ENCODE measurements around the gene ZNF462.

The ZNF462 gene

GRCh38 chr9:106927916-106928315 is 65.0 kb downstream of the ZNF462 start:
- Histone ChIP-seq H3K9me2 (replicated peaks; ENCODE audit: low read depth, low read length) (no peaks in the 10 kb centered on the region), H3K4me2 (ENCODE audit: low read depth, low read length, poor library complexity, severe bottlenecking) (no peak overlapping the region), H2AFZ (ENCODE audit: low read length) (no peak overlapping the region), H3K9ac (ENCODE audit: low read depth, low read length, poor library complexity, severe bottlenecking) (no peak overlapping the region), H3K4me1 (ENCODE audit: insufficient read depth, low read length, poor library complexity, severe bottlenecking) (no peaks in the 10 kb centered on the region), H3K27me3 (ENCODE audit: insufficient read depth, low read length, poor library complexity, severe bottlenecking) (no peaks in the 10 kb centered on the region), H3K9me3 (ENCODE audit: insufficient read depth, low read depth, low read length) (no peaks in the 10 kb centered on the region), H3K4me3 (ENCODE audit: low read length, poor library complexity, severe bottlenecking) (no peak overlapping the region), H3K36me3 (ENCODE audit: insufficient read depth, low read length) (peaks cover 93% of the 10 kb centered on the region; the same call in 1 of the 2 replicates), H3K79me2 (ENCODE audit: insufficient read depth, low read length) (no peaks in the 10 kb centered on the region), H3F3A (ENCODE audit: low read depth) (no peaks in the 10 kb centered on the region), H4K20me1 (ENCODE audit: insufficient read depth, low read length, poor library complexity, severe bottlenecking) (no peaks in the 10 kb centered on the region)
- TF ChIP-seq, protein P1, sequence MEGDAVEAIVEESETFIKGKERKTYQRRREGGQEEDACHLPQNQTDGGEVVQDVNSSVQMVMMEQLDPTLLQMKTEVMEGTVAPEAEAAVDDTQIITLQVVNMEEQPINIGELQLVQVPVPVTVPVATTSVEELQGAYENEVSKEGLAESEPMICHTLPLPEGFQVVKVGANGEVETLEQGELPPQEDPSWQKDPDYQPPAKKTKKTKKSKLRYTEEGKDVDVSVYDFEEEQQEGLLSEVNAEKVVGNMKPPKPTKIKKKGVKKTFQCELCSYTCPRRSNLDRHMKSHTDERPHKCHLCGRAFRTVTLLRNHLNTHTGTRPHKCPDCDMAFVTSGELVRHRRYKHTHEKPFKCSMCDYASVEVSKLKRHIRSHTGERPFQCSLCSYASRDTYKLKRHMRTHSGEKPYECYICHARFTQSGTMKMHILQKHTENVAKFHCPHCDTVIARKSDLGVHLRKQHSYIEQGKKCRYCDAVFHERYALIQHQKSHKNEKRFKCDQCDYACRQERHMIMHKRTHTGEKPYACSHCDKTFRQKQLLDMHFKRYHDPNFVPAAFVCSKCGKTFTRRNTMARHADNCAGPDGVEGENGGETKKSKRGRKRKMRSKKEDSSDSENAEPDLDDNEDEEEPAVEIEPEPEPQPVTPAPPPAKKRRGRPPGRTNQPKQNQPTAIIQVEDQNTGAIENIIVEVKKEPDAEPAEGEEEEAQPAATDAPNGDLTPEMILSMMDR (conservative IDR thresholded peaks at IDR 0.05; ENCODE audit: low read length): no peak
- no peak for TF ChIP-seq EZH2phosphoT487 (IDR thresholded peaks at IDR 0.05; ENCODE audit: borderline replicate concordance)

DNA sequence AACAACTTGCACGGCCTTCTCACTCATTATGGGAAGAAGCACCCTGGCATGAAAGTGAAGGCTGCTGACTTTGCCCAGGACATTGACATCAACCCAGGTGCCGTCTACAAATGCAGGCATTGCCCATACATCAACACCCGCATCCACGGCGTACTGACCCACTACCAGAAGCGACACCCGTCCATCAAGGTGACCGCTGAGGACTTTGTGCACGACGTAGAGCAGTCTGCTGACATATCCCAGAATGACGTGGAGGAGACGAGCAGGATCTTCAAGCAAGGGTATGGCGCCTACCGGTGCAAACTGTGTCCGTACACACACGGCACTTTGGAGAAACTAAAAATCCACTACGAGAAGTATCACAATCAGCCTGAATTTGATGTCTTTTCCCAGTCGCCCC is 65.4 kb downstream of the ZNF462 start:
- no peaks in the 10 kb centered on the region for H3K27me3 ChIP-seq (ENCODE audit: insufficient read depth, low read length, poor library complexity, severe bottlenecking)
- H3K79me2 ChIP-seq (ENCODE audit: insufficient read depth, low read length): no peaks in the 10 kb centered on the region
- no peak overlapping the region for H3K4me2 ChIP-seq (ENCODE audit: low read depth, low read length, poor library complexity, severe bottlenecking)
- H4K20me1 ChIP-seq (ENCODE audit: insufficient read depth, low read length, poor library complexity, severe bottlenecking): no peaks in the 10 kb centered on the region
- no peaks in the 10 kb centered on the region for H3K9me3 ChIP-seq (ENCODE audit: insufficient read depth, low read depth, low read length)
- H3K36me3 ChIP-seq (ENCODE audit: insufficient read depth, low read length): peaks cover 96% of the 10 kb centered on the region; the same call in 1 of the 2 replicates
- H2AFZ ChIP-seq (ENCODE audit: low read length): no peak overlapping the region
- H3F3A ChIP-seq (ENCODE audit: low read depth): no peaks in the 10 kb centered on the region
- H3K9ac ChIP-seq (ENCODE audit: low read depth, low read length, poor library complexity, severe bottlenecking): no peak overlapping the region
- H3K9me2 ChIP-seq (replicated peaks; ENCODE audit: low read depth, low read length): no peaks in the 10 kb centered on the region
- no peak for TF ChIP-seq EZH2phosphoT487 (IDR thresholded peaks at IDR 0.05; ENCODE audit: borderline replicate concordance)
- TF ChIP-seq, protein P1 (conservative IDR thresholded peaks at IDR 0.05; ENCODE audit: low read length): no peak
- H3K4me3 ChIP-seq (ENCODE audit: low read length, poor library complexity, severe bottlenecking): no peak overlapping the region
- H3K4me1 ChIP-seq (ENCODE audit: insufficient read depth, low read length, poor library complexity, severe bottlenecking): no peaks in the 10 kb centered on the region

- no peak overlapping the region for H3K4me2 ChIP-seq (ENCODE audit: low read depth, low read length, poor library complexity, severe bottlenecking)
- no peaks in the 10 kb centered on the region for H3K27me3 ChIP-seq (ENCODE audit: insufficient read depth, low read length, poor library complexity, severe bottlenecking)
- H3K9me3 ChIP-seq (ENCODE audit: insufficient read depth, low read depth, low read length): no peaks in the 10 kb centered on the region
- no peaks in the 10 kb centered on the region for H3K4me1 ChIP-seq (ENCODE audit: insufficient read depth, low read length, poor library complexity, severe bottlenecking)
- no peaks in the 10 kb centered on the region for H3K9me2 ChIP-seq (replicated peaks; ENCODE audit: low read depth, low read length)
- H3K36me3 ChIP-seq (ENCODE audit: insufficient read depth, low read length): peaks cover 85% of the 10 kb centered on the region; the same call in 1 of the 2 replicates
- H2AFZ ChIP-seq (ENCODE audit: low read length): no peak overlapping the region
- no peak overlapping the region for H3K4me3 ChIP-seq (ENCODE audit: low read length, poor library complexity, severe bottlenecking)
- TF ChIP-seq, protein P1 (conservative IDR thresholded peaks at IDR 0.05; ENCODE audit: low read length): no peak
- TF ChIP-seq EZH2phosphoT487 (IDR thresholded peaks at IDR 0.05; ENCODE audit: borderline replicate concordance): no peak
- no peak overlapping the region for H3K9ac ChIP-seq (ENCODE audit: low read depth, low read length, poor library complexity, severe bottlenecking)
- no peaks in the 10 kb centered on the region for H4K20me1 ChIP-seq (ENCODE audit: insufficient read depth, low read length, poor library complexity, severe bottlenecking)
- H3F3A ChIP-seq (ENCODE audit: low read depth): no peaks in the 10 kb centered on the region
- no peaks in the 10 kb centered on the region for H3K79me2 ChIP-seq (ENCODE audit: insufficient read depth, low read length)
Observed at GRCh38 chr9:106929471-106930177, 66.7 kb downstream of the ZNF462 start.

Data from Loucy (cell line).